ENCODE results near the gene SLAMF9. TPM values are rescaled to one million over a fixed set of nuclear protein-coding genes. Genes with fewer than 3 reads are reported as not detected.

SLAMF9 gene
- total RNA-seq, 2 experiments from 2014 or later = not detected

- CTCF ChIA-PET = no interaction called here
- H3K36me3 Mint-ChIP-seq (ENCODE audit: low read depth) = peaks cover 81% of the 10 kb centered on the region
- POLR2A ChIA-PET = no interaction called here
Observed at GRCh38 chr1:159918352-159919200, 35.5 kb downstream of the SLAMF9 start.

DNA sequence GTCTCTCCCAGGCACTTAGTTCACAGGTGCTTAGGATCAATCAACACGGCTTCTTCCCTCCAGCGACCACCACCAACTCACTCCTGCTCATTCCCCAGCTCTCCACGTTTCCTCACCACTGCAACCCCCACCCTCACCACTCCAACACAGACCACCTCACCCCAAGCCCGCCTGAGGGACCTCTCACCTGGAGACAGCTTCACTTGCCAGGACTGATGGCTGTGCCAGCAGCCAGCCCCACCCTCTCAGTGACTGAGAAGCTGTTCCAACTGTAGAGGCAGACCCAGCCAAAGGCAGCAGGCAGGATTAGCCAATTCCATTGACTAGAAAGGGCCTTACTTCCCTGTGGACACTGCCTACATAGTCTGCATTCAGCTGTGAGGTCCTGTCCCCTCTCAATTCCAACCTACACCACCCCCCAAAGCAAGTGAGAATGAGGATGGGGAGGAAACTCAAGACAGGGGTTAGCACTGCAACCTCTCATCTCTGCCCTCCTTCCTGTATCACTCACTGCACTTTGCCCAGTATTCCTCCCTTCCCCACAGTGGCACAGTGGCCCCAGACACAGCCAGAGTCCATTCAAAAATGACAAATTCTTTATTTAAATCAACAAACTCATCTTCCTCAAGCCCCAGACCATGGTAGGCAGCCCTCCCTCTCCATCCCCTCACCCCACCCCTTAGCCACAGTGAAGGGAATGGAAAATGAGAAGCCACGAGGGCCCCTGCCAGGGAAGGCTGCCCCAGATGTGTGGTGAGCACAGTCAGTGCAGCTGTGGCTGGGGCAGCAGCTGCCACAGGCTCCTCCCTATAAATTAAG is 36.3 kb downstream of the SLAMF9 start:
- peaks cover 74% of the 10 kb centered on the region for H3K36me3 Mint-ChIP-seq (ENCODE audit: low read depth)
- no peaks in the 10 kb centered on the region for H3K27me3 Mint-ChIP-seq
- ChIA-PET POLR2A (interaction anchor here (2.7 kb wide), 1 partner anchor 7 kb away, joined by 26 read pairs; the partner anchor contains the start of gene TAGLN2), CTCF (no interaction called here)
- H3K4me1 Mint-ChIP-seq = peaks cover 78% of the 10 kb centered on the region
- DNase-seq = no peak
- no peak overlapping the region for H3K4me3 Mint-ChIP-seq
- H3K27ac Mint-ChIP-seq = peak overlapping the region; percentile 67
- no peaks in the 10 kb centered on the region for H3K9me3 Mint-ChIP-seq

More at GRCh38 chr1:159918352-159919200, 35.5 kb downstream of the SLAMF9 start:
- Mint-ChIP-seq H3K27me3 (no peaks in the 10 kb centered on the region), H3K4me3 (no peak overlapping the region), H3K4me1 (peaks cover 71% of the 10 kb centered on the region), H3K9me3 (no peaks in the 10 kb centered on the region), H3K27ac (peak overlapping the region; percentile 33)
- DNase-seq = no peak

- no peak overlapping the region for H3K4me3 Mint-ChIP-seq
- DNase-seq = no peak
- H3K4me1 Mint-ChIP-seq = peaks cover 80% of the 10 kb centered on the region
- no peak overlapping the region for H3K27ac Mint-ChIP-seq
- H3K9me3 Mint-ChIP-seq = no peaks in the 10 kb centered on the region
- no peaks in the 10 kb centered on the region for H3K27me3 Mint-ChIP-seq
- H3K36me3 Mint-ChIP-seq (ENCODE audit: low read depth) = peaks cover 70% of the 10 kb centered on the region
- ChIA-PET CTCF (interaction anchor here (1.4 kb wide), 1 partner anchor 9 kb away, joined by 4 read pairs; the partner anchor contains the start of gene TAGLN2), POLR2A (interaction anchor here (1.8 to 2.7 kb wide), 2 partner anchors 9 to 16 kb away, joined by 4 to 26 read pairs; partner anchors contain the start of gene TAGLN2)
Observed at GRCh38 chr1:159916242-159917051, 37.6 kb downstream of the SLAMF9 start.

- POLR2A ChIA-PET = interaction anchor here (1.3 to 2.7 kb wide), 3 partner anchors 9 to 15 kb away, joined by 3 to 26 read pairs (median 4); partner anchors contain the start of gene TAGLN2
- Mint-ChIP-seq H3K4me3 (no peak overlapping the region), H3K36me3 (ENCODE audit: low read depth) (peaks cover 62% of the 10 kb centered on the region), H3K9me3 (no peaks in the 10 kb centered on the region), H3K4me1 (peaks cover 80% of the 10 kb centered on the region), H3K27me3 (no peaks in the 10 kb centered on the region), H3K27ac (peak overlapping the region; percentile 36)
- DNase-seq = no peak
- CTCF ChIA-PET = interaction anchor here (1.4 kb wide), 1 partner anchor 9 kb away, joined by 4 read pairs; the partner anchor contains the start of gene TAGLN2
Observed at GRCh38 chr1:159915571-159916241, 38.3 kb downstream of the SLAMF9 start.

GRCh38 chr1:159914252-159915018 is 39.6 kb downstream of the SLAMF9 start:
- Mint-ChIP-seq H3K27ac (no peak overlapping the region), H3K4me3 (no peak overlapping the region)

DNA sequence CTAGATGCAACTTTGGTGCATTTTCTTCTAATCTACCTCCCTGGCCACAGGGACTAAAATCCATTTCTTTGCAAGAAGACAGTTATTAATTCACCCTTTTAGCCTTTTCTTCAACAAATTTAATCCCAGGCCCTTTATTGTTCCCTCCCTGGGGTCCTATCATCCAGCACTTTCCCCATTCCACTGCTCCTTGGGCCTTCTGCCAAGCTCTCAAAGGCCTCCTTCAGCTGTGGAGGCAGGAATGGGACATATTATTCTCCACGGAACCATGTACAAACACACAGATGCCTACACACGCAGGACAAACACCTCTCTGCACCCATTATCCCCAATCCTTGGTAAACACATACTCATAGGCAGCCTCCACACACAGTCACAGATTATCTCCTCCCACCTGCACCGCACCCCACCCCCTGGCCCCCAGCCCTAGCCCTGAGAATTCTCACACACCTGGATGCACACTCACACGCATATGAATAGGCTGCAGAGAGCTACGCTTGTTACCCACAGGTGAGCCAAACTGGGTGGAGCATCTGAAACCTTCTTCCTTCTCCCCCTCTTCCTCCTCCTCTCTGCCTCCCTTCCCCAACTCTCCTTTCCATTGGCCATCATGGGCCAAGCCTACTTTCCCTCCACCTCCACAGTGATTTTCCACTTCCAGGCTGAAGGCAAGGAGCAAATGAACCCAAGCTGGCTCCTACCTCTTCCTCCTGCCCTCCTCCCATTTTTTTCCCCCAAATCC is 40.4 kb downstream of the SLAMF9 start:
- DNase-seq = no peak
- CTCF ChIA-PET = no interaction called here
- no peaks in the 10 kb centered on the region for H3K9me3 Mint-ChIP-seq
- peak overlapping the region; percentile 78 for H3K27ac Mint-ChIP-seq
- H3K27me3 Mint-ChIP-seq = no peaks in the 10 kb centered on the region
- POLR2A ChIA-PET = interaction anchor here (1.3 kb wide), 1 partner anchor 21 kb away, joined by 3 read pairs; no protein-coding TSS in a partner anchor
- H3K4me1 Mint-ChIP-seq = peaks cover 76% of the 10 kb centered on the region
- H3K4me3 Mint-ChIP-seq = no peak overlapping the region
- peaks cover 42% of the 10 kb centered on the region for H3K36me3 Mint-ChIP-seq (ENCODE audit: low read depth)

More at GRCh38 chr1:159914252-159915018, 39.6 kb downstream of the SLAMF9 start:
- ChIA-PET POLR2A (interaction anchor here (1.3 to 2.7 kb wide), 3 partner anchors 11 to 21 kb away, joined by 3 to 26 read pairs (median 3); partner anchors contain the start of gene TAGLN2), CTCF (no interaction called here)
- no peak for DNase-seq
- no peaks in the 10 kb centered on the region for H3K27me3 Mint-ChIP-seq
- H3K4me1 Mint-ChIP-seq = peaks cover 80% of the 10 kb centered on the region
- H3K36me3 Mint-ChIP-seq (ENCODE audit: low read depth) = peaks cover 50% of the 10 kb centered on the region
- H3K9me3 Mint-ChIP-seq = no peaks in the 10 kb centered on the region

- no peaks in the 10 kb centered on the region for H3K27me3 Mint-ChIP-seq
- peaks cover 64% of the 10 kb centered on the region for H3K4me1 Mint-ChIP-seq
- no peaks in the 10 kb centered on the region for H3K9me3 Mint-ChIP-seq
- POLR2A ChIA-PET = interaction anchor here (0.9 to 1.0 kb wide), 3 partner anchors 15 to 835 kb away, joined by 3 read pairs; partner anchors contain the start of genes AIM2 and DCAF8
- H3K4me3 Mint-ChIP-seq = peak overlapping the region; percentile 1
- CTCF ChIA-PET = interaction anchor here (1.0 to 1.3 kb wide), 2 partner anchors 14 to 95 kb away, joined by 3 read pairs; partner anchors contain the start of gene TAGLN2
- H3K36me3 Mint-ChIP-seq (ENCODE audit: low read depth) = peaks cover 25% of the 10 kb centered on the region
- DNase-seq = peak; percentile 38
- H3K27ac Mint-ChIP-seq = peak overlapping the region; percentile 78
Observed at GRCh38 chr1:159911326-159912070, 42.5 kb downstream of the SLAMF9 start.

DNA sequence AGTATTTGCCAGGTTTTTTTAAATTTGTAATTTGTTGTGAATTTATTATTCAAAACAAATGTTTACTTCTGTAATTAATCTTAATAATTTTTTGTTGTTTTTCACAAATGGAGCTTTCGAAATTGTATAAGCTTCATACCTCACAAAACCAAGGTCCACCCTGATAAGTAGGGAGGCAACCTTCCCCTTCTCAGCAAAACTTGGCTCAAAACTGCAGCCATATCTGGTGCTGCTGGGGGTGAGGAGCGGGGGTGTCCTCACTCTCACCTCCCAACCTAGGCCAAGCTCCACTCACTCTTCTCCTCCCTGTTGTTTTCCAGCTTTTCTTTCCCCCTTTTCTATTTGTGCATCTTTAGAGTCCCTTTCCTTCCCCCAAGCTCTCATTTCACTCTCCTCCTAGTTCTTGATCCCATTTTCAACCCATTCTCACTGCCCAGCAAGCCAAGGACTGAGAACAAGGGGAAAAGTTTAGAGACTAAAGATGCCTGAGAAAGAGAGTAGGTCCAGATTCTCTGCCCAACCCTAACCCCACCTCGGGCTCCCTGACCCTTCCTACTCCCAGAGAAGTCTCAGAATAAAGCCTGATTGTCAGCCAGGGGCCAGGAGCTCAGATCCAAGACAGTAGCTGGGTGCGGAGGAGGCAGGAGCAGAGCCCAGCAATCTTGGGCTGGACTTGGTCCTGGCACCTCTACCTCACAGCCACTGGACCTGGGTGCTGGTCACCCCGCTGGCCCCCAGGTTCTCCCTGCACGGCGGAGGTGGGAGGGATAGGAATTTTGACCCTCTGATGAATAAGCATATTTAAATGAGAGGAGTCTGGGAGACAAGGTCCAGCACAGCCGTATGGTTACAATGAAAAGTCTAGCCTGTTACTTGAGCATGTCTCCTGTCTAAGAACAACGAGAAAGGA is 45.8 kb downstream of the SLAMF9 start:
- no peaks in the 10 kb centered on the region for H3K9me3 Mint-ChIP-seq
- POLR2A ChIA-PET = interaction anchor here (1.2 to 1.5 kb wide), 2 partner anchors 15 to 17 kb away, joined by 5 to 8 read pairs; partner anchors contain the start of gene TAGLN2
- CTCF ChIA-PET = interaction anchor here (1.4 kb wide), 1 partner anchor 15 kb away, joined by 4 read pairs; no protein-coding TSS in a partner anchor
- no peaks in the 10 kb centered on the region for H3K27me3 Mint-ChIP-seq
- no peak for DNase-seq
- H3K4me3 Mint-ChIP-seq = no peak overlapping the region
- H3K4me1 Mint-ChIP-seq = peaks cover 46% of the 10 kb centered on the region
- no peak overlapping the region for H3K27ac Mint-ChIP-seq
- H3K36me3 Mint-ChIP-seq (ENCODE audit: low read depth) = peaks cover 3% of the 10 kb centered on the region

DNA sequence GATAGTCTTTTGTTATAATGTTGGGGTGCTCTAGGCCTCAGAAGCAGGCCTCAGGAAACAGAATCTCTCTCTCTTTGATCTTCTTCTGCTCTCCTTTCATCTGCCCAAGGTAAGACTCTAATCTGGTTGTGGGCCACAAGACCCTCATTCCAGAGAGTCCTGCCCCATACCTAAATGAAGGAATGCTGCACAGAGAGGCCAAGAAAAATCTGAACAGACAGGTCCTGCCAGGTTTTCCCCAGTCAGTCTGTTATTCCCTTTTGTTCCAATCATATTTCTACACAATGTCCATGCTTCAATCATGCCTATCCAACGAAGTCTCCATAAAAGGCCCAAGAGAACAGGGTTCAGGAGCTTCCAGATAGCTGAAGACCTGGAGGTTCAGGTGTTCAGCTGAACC is 47.1 kb downstream of the SLAMF9 start:
- POLR2A ChIA-PET = no interaction called here
- peaks cover 33% of the 10 kb centered on the region for H3K4me1 Mint-ChIP-seq
- H3K4me3 Mint-ChIP-seq = no peak overlapping the region
- CTCF ChIA-PET = interaction anchor here (0.7 to 1.3 kb wide), 2 partner anchors 16 to 100 kb away, joined by 3 read pairs; no protein-coding TSS in a partner anchor
- no peaks in the 10 kb centered on the region for H3K9me3 Mint-ChIP-seq
- no peak for DNase-seq
- no peak overlapping the region for H3K27ac Mint-ChIP-seq
- no peaks in the 10 kb centered on the region for H3K27me3 Mint-ChIP-seq
- no peaks in the 10 kb centered on the region for H3K36me3 Mint-ChIP-seq (ENCODE audit: low read depth)

All from activated CD4-positive, alpha-beta memory T cell treated with anti-CD3 and anti-CD28 coated beads, Interleukin-2, amount 10 ng/mL, durations not matched to agents 7 days and 5 days (primary cell).